ENCODE results near the gene VSIG10. TPM values are rescaled to one million over a fixed set of nuclear protein-coding genes. Genes with fewer than 3 reads are reported as not detected.
A peak's percentile ranks its signal among the peaks of the same experiment; 100 is the strongest.
"Not testable (repeated sequence)": the region's sequence is repeated elsewhere in the genome, so short reads cannot be mapped to it uniquely, and the experiment has no call there.

Gene VSIG10, protein sequence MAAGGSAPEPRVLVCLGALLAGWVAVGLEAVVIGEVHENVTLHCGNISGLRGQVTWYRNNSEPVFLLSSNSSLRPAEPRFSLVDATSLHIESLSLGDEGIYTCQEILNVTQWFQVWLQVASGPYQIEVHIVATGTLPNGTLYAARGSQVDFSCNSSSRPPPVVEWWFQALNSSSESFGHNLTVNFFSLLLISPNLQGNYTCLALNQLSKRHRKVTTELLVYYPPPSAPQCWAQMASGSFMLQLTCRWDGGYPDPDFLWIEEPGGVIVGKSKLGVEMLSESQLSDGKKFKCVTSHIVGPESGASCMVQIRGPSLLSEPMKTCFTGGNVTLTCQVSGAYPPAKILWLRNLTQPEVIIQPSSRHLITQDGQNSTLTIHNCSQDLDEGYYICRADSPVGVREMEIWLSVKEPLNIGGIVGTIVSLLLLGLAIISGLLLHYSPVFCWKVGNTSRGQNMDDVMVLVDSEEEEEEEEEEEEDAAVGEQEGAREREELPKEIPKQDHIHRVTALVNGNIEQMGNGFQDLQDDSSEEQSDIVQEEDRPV
- 33.7 and 36.1 TPM in 2 replicates for total RNA-seq (2014; rRNA removed; shearing (Covaris generic))

DNA sequence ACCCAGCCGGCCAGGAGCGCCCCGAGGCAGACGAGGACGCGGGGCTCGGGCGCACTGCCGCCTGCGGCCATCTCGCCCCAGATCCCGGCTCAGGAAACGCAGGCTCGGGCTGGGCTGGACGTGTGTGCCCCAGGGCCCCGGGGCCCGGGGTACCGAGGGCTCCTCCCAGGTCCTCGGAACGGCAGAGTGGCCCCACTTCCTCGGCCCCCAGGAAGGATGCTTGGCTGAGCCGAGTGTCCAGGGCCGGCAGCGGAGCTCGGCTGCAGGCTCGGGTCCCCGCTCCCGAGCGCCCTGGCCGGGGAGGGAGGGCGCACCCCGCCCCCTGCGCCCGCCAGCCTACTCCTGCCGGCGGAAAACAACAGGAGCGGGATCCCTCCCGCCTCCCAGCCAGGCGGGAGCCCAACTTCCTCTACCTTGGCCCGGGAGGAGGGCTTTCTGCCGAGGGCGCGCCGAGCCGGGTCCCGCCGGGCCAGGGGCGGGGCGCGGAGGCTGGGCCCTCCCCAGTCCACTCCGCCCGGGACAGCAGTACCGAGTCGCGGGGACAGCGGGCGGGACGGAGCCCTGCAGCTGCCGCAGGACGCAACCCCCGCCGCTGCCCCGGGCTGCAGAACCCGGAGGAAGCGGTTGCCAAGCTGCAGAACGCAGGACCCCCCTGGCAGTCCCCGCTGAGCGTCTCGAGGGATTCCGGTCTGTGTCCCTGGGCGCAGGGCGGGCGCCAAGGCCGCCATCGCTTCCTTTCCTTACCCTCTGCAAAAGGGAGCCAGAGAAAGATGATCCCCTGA is at the start of gene VSIG10:
TSS of gene VSIG10 (minus strand) at position 411 of the 782 bp plus-strand sequence. CDS start at position 71, 340 bp downstream.
- H3K4me3 ChIP-seq (ENCODE audit: insufficient read depth, low read depth, low read length): peak within 1 kb of the TSS; percentile 96
- peaks cover 1% of the 10 kb centered on the region for H3K36me3 ChIP-seq (replicated peaks; ENCODE audit: control insufficient read depth, insufficient read depth, low read length)
- DNase-seq: peak; percentile 94

DNA sequence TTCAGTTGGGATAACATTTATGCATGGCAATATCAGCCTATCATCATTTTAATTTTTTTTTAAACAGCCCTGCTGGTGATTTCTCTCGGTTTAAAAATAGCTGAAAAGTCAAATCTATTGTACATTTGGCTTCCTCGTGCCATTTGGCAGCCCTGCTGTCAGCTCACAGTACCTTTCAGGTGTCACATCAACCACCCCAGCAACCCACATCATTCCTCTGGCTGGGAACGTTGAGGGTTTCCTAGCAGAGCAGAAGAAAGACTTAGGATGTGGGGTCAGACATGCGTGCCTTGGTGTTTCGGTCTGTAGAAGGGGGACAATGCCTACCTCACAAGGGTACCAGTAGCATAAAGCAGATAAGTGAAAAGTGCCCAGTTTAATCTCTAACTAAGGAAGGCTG is 47.9 kb upstream of the VSIG10 start:
- no peak overlapping the region for H3K4me3 ChIP-seq (ENCODE audit: insufficient read depth, low read depth, low read length)
- DNase-seq: no peak
- H3K36me3 ChIP-seq (replicated peaks; ENCODE audit: control insufficient read depth, insufficient read depth, low read length): peaks cover 2% of the 10 kb centered on the region
- no peaks in the 10 kb centered on the region for H3K27me3 ChIP-seq (ENCODE audit: control insufficient read depth, insufficient read depth, low read length)

More for the DNA sequence above, at the start of gene VSIG10:
- H3K27me3 ChIP-seq (ENCODE audit: control insufficient read depth, insufficient read depth, low read length): no peaks in the 10 kb centered on the region

DNA sequence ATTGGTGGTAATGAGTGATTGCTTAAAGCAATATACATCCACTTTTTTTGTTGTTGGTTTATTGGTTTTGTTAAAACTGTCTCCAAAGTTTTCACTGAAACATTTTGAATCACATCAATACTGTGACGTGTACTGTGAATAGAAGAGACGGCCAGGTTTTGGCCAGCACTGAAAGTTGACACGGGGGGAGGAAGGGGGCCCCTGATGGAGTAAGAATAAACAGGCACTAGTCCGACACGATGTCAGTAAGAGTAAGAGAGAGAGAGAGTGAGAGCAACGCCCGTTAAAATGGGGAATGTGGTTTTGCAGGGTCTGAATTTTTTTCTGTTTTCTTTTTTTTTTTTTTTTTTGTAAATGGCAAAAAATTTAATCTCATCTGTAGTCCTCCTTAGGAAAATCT is 46.8 kb upstream of the VSIG10 start:
- no peak overlapping the region for H3K4me3 ChIP-seq (ENCODE audit: insufficient read depth, low read depth, low read length)
- DNase-seq: no peak
- no peaks in the 10 kb centered on the region for H3K27me3 ChIP-seq (ENCODE audit: control insufficient read depth, insufficient read depth, low read length)
- H3K36me3 ChIP-seq (replicated peaks; ENCODE audit: control insufficient read depth, insufficient read depth, low read length): peaks cover 6% of the 10 kb centered on the region

DNA sequence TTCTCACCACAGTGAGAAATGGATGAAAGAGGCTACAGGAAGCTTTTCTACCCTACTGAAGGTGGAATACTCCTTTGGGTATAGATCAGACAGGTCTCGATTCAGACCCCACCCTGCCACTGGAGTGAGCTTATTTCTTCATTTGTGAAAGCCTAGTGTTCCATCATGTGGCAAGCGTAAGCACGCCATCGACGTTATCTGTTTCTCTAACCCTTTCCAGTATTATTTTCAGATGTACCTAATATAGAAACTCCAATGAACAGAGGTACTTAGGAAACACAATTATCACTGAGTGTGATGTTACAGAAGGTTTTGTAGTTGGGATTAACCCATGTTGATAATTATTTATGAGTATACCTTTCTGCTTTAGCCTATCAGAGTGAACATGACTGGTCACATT is 44.5 kb upstream of the VSIG10 start:
- no peak for DNase-seq
- H3K4me3 ChIP-seq (ENCODE audit: insufficient read depth, low read depth, low read length): no peak overlapping the region
- H3K27me3 ChIP-seq (ENCODE audit: control insufficient read depth, insufficient read depth, low read length): no peaks in the 10 kb centered on the region
- peaks cover 19% of the 10 kb centered on the region for H3K36me3 ChIP-seq (replicated peaks; ENCODE audit: control insufficient read depth, insufficient read depth, low read length)

DNA sequence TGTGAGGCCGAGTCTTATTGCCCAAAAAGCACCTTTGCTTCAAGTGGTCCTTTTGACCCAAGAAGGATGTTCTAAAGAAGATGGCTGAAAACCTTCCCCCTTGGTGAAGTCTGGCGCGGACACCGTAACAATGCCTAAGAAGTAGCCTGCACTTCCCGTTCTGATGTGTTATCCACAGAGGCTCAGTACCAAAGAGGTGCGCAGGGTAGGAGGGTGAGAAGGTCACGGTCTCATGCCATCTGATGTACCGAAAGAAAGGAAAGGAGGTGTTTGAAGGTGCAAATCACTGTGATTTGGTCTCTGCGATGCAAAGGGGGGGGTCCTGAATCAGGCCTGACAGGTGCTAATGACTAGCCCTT is 42.0 kb upstream of the VSIG10 start:
- Histone ChIP-seq H3K27me3 (ENCODE audit: control insufficient read depth, insufficient read depth, low read length) (no peaks in the 10 kb centered on the region), H3K4me3 (ENCODE audit: insufficient read depth, low read depth, low read length) (no peak overlapping the region), H3K36me3 (replicated peaks; ENCODE audit: control insufficient read depth, insufficient read depth, low read length) (peaks cover 28% of the 10 kb centered on the region)
- no peak for DNase-seq

DNA sequence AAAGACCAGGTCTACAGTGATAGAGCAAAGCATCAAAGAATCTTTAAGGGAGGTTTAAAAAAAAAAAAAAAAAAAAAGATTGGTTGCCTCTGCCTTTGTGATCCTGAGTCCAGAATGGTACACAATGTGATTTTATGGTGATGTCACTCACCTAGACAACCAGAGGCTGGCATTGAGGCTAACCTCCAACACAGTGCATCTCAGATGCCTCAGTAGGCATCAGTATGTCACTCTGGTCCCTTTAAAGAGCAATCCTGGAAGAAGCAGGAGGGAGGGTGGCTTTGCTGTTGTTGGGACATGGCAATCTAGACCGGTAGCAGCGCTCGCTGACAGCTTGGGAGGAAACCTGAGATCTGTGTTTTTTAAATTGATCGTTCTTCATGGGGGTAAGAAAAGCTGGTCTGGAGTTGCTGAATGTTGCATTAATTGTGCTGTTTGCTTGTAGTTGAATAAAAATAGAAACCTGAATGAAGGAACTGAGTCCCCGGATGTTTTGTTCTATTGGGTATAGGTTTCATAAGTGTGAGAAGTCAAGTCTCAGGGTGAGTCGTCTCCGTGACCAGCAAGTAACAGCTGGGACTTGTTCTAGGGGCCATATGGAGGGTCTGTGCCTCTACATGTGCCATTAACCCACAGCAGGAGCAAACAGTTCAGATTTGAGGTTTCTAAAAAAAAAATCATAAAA is 41.4 kb upstream of the VSIG10 start:
- Histone ChIP-seq H3K27me3 (ENCODE audit: control insufficient read depth, insufficient read depth, low read length) (no peaks in the 10 kb centered on the region), H3K4me3 (ENCODE audit: insufficient read depth, low read depth, low read length) (no peak overlapping the region), H3K36me3 (replicated peaks; ENCODE audit: control insufficient read depth, insufficient read depth, low read length) (peaks cover 29% of the 10 kb centered on the region)
- no peak for DNase-seq

DNA sequence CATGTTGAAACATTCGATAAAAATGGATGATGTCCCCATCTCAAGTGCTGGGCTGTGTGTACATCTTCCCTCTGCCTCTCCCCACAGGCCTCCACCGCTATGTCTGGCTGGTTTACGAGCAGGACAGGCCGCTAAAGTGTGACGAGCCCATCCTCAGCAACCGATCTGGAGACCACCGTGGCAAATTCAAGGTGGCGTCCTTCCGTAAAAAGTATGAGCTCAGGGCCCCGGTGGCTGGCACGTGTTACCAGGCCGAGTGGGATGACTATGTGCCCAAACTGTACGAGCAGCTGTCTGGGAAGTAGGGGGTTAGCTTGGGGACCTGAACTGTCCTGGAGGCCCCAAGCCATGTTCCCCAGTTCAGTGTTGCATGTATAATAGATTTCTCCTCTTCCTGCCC is 40.7 kb upstream of the VSIG10 start:
- no peak for DNase-seq
- H3K36me3 ChIP-seq (replicated peaks; ENCODE audit: control insufficient read depth, insufficient read depth, low read length): peaks cover 35% of the 10 kb centered on the region
- no peak overlapping the region for H3K4me3 ChIP-seq (ENCODE audit: insufficient read depth, low read depth, low read length)
- no peaks in the 10 kb centered on the region for H3K27me3 ChIP-seq (ENCODE audit: control insufficient read depth, insufficient read depth, low read length)

DNA sequence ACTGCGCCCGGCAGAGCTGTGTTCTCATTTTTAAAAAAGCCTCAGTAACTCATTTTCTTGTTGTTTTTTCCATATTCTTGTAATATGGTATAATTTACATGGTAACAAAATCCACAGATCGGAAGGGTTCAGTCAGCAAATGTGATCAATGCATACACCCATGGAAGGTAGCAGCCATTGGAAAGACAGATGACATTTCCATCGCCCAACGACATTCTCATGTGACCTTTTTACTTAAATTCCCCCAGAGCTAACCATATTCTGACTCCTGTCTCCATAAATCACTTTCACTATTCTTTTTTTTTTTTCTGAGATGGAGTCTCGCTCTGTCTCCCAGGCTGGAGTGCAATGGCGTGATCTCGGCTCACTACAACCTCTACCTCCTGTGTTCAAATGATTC is 37.0 kb upstream of the VSIG10 start:
- Histone ChIP-seq H3K27me3 (ENCODE audit: control insufficient read depth, insufficient read depth, low read length) (no peaks in the 10 kb centered on the region), H3K4me3 (ENCODE audit: insufficient read depth, low read depth, low read length) (no peak overlapping the region), H3K36me3 (replicated peaks; ENCODE audit: control insufficient read depth, insufficient read depth, low read length) (peaks cover 40% of the 10 kb centered on the region)
- DNase-seq: no peak

DNA sequence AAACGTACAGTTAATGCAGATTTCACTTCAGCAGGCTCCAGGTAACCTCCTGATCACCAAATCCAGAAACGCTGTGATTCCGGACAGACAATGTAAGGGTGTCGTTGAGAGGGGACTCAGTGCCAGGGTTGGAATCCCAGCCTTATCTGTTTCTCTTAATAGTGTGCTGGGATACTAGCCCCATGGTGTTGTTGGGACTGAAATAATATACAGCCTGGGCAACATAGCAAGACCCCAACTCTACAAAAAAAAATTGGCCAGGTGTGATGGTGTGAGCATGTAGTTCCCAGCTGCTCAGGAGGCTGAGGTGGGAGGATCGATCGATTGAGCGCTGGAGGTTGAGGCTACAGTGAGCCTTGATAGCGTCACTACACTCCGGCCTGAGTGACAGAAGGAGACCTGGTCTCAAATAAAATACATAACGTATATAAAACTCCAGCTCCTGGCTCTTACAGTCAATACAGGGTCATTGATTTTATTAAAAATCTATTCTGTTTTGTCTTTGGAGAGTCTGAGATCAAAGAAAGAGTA is 33.4 kb upstream of the VSIG10 start:
- H3K36me3 ChIP-seq (replicated peaks; ENCODE audit: control insufficient read depth, insufficient read depth, low read length): peaks cover 19% of the 10 kb centered on the region
- DNase-seq: no peak
- H3K27me3 ChIP-seq (ENCODE audit: control insufficient read depth, insufficient read depth, low read length): no peaks in the 10 kb centered on the region
- H3K4me3 ChIP-seq (ENCODE audit: insufficient read depth, low read depth, low read length): peak overlapping the region; percentile 90

DNA sequence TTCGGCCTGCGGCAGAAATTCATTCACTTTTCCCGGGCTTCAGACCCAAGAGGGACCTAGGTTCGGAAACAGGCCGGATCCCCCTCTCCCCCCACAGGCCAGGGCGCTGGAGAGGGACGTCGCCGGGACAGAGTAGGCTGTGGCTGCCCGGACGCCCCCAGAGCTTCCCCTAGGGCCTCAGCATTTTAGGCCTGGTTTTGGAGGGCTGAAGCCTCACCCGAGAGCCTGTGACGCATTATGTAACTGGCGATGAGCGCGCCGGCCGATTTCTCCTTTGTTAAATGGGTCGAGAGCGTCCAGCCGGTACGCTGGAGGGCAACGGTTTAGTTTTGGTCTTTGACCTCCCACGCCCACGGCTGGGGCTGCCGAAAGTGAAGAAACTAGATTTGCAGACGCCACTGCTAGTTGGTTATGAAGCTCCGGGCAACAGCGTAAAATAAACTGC is 32.8 kb upstream of the VSIG10 start:
- no peaks in the 10 kb centered on the region for H3K27me3 ChIP-seq (ENCODE audit: control insufficient read depth, insufficient read depth, low read length)
- H3K4me3 ChIP-seq (ENCODE audit: insufficient read depth, low read depth, low read length): peak overlapping the region; percentile 90
- DNase-seq: no peak
- H3K36me3 ChIP-seq (replicated peaks; ENCODE audit: control insufficient read depth, insufficient read depth, low read length): peaks cover 18% of the 10 kb centered on the region

DNA sequence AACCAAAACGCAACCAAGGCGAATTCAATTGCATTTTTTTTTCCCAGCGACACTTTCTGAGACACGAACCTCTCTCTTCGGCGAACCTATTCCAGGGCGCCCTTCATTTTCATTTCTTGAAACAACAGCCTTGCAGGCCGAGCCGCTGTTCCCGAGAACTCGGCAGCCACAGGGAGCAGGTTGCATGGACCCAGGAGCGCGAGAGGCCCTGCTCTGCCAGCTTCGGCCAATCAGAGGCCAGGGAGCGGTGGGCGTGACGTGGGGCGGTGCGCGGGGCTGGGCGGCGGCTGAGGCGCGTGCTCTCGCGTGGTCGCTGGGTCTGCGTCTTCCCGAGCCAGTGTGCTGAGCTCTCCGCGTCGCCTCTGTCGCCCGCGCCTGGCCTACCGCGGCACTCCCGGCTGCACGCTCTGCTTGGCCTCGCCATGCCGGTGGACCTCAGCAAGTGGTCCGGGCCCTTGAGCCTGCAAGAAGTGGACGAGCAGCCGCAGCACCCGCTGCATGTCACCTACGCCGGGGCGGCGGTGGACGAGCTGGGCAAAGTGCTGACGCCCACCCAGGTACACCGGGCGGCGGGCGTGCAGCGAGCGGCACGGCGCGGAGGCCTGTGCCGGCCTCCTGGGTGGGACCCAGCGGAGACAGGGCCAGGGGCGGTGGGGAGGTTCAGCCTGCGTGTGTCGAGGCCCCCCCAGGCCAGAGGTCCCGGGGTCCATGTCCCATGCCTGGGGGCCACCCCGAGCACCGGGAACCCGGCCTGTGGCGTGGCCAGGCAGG is 32.2 kb upstream of the VSIG10 start, which contains the start of gene PEBP1:
TSS of gene PEBP1 (plus strand) at position 337 of the 771 bp plus-strand sequence. CDS start at position 423, 86 bp downstream.
- peak within 1 kb of the TSS; percentile 90 for H3K4me3 ChIP-seq (ENCODE audit: insufficient read depth, low read depth, low read length)
- peaks cover 17% of the 10 kb centered on the region for H3K36me3 ChIP-seq (replicated peaks; ENCODE audit: control insufficient read depth, insufficient read depth, low read length)
- peak; percentile 96 for DNase-seq
- no peaks in the 10 kb centered on the region for H3K27me3 ChIP-seq (ENCODE audit: control insufficient read depth, insufficient read depth, low read length)

DNA sequence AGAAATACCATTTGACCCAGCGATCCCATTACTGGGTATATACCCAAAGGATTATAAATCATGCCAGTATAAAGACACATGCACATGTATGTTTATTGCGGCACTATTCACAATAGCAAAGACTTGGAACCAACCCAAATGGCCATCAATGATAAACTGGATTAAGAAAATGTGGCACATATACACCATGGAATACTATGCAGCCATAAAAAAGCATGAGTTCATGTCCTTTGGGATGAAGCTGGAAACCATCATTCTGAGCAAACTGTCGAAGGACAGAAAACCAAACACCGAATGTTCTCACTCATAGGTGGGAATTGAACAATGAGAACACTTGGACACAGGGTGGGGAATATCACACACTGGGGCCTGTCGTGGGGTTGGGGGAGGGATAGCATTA is 25.6 kb upstream of the VSIG10 start:
- H3K27me3 ChIP-seq (ENCODE audit: control insufficient read depth, insufficient read depth, low read length); H3K36me3 ChIP-seq (replicated peaks; ENCODE audit: control insufficient read depth, insufficient read depth, low read length); DNase-seq; H3K4me3 ChIP-seq (ENCODE audit: insufficient read depth, low read depth, low read length): not testable (repeated sequence)

DNA sequence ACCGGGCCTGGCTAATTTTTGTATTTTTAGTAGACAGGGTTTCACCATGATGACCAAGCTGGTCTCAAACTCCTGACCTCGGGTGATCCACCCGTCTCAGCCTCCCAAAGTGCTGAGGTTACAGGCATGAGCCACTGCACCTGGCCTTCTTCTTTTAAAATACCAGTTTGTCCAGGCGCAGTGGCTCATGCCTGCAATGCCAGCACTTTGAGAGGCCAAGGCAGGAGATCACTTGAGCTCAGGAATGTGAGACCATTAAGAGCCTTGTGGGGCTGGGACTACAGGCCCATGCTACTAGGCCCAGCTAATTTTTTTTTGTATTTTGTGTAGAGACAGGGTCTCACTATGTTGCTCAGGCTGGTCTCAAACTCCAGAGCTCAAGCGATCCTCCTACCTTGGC is 24.1 kb upstream of the VSIG10 start:
- Histone ChIP-seq H3K27me3 (ENCODE audit: control insufficient read depth, insufficient read depth, low read length) (no peaks in the 10 kb centered on the region), H3K4me3 (ENCODE audit: insufficient read depth, low read depth, low read length) (no peak overlapping the region), H3K36me3 (replicated peaks; ENCODE audit: control insufficient read depth, insufficient read depth, low read length) (no peaks in the 10 kb centered on the region)
- no peak for DNase-seq

Measured in H7 (cell line).